GM18861 (cell line): ENCODE measurements around the gene PKNOX2.

ENCODE experiments used
- ATAC-seq: cut with Tn5 transposase; IDR thresholded peaks from one replicate; pipeline ENCODE4 v1.9.1; 2021; ENCODE audit not compliant: unreplicated experiment

Gene PKNOX2

GRCh38 chr11:125258291-125259032 lies 93.9 kb downstream of the PKNOX2 start:
- no peak for ATAC-seq

GRCh38 chr11:125261588-125261987 lies 97.0 kb downstream of the PKNOX2 start:
- ATAC-seq, result no peak

GRCh38 chr11:125262194-125262829 lies 97.8 kb downstream of the PKNOX2 start:
- no peak for ATAC-seq

GRCh38 chr11:125262830-125263218 lies 98.3 kb downstream of the PKNOX2 start:
- no peak for ATAC-seq

GRCh38 chr11:125263268-125263790 lies 98.8 kb downstream of the PKNOX2 start:
- ATAC-seq, result no peak

GRCh38 chr11:125264100-125265022 lies 99.8 kb downstream of the PKNOX2 start:
- ATAC-seq, result no peak

- ATAC-seq, result no peak
Measured at GRCh38 chr11:125267548-125267947, 103.0 kb downstream of the PKNOX2 start.

- no peak for ATAC-seq
Measured at GRCh38 chr11:125268611-125269010, 104.1 kb downstream of the PKNOX2 start.

GRCh38 chr11:125270106-125270505 lies 105.6 kb downstream of the PKNOX2 start:
- no peak for ATAC-seq

- ATAC-seq, result no peak
Measured at GRCh38 chr11:125270711-125271110, 106.2 kb downstream of the PKNOX2 start.

GRCh38 chr11:125271483-125272091 lies 107.0 kb downstream of the PKNOX2 start:
- no peak for ATAC-seq

- no peak for ATAC-seq
Measured at GRCh38 chr11:125272092-125272491, 107.5 kb downstream of the PKNOX2 start.

GRCh38 chr11:125272821-125273220 lies 108.3 kb downstream of the PKNOX2 start:
- ATAC-seq, result no peak

- ATAC-seq, result no peak
Measured at GRCh38 chr11:125273519-125274000, 109.0 kb downstream of the PKNOX2 start.

GRCh38 chr11:125274309-125274708 lies 109.8 kb downstream of the PKNOX2 start:
- no peak for ATAC-seq

- ATAC-seq, result no peak
Measured at GRCh38 chr11:125274774-125275173, 110.2 kb downstream of the PKNOX2 start.

- ATAC-seq, result no peak
Measured at GRCh38 chr11:125275905-125276618, 111.5 kb downstream of the PKNOX2 start.

- ATAC-seq, result no peak
Measured at GRCh38 chr11:125276619-125276976, 112.0 kb downstream of the PKNOX2 start.

- ATAC-seq, result no peak
Measured at GRCh38 chr11:125279676-125280418, 115.3 kb downstream of the PKNOX2 start.
